ENCODE results near the gene CBX2.

- TF ChIP-seq CTCF (IDR thresholded peaks at IDR 0.05) (no peak), TCF12 (IDR thresholded peaks at IDR 0.05) (no peak), MAX (IDR thresholded peaks at IDR 0.05; ENCODE audit: low read depth) (no peak), ZBTB33 (IDR thresholded peaks at IDR 0.05; ENCODE audit: borderline replicate concordance, low read depth) (no peak)
Observed at GRCh38 chr17:79796444-79796762, 18.5 kb downstream of the CBX2 start.

All from SK-N-SH (cell line).